Naive B cell (primary cell): Measurements from ENCODE around the gene FBXW7. TPM values are rescaled to one million over a fixed set of nuclear protein-coding genes. Genes with fewer than 3 reads are reported as not detected.

Experiments
- ATAC-seq, 2 donors: fragments of 150-1000 bp; cut with Tn5 transposase; 2 replicates each; pipeline ENCODE4 v1.10.0; 2021; ENCODE audit warnings: low read depth in 2 of 2, mild to moderate bottlenecking in 2 of 2, moderate library complexity in 2 of 2
- DNase-seq: peaks from one replicate; pipeline ENCODE4 v3.0.0; 2022
- H3K27ac Mint-ChIP-seq, 6 donors: one replicate each; pipeline ENCODE4 v1.8.0; 2020 to 2022; ENCODE audit warnings: mild to moderate bottlenecking in 6 of 6, mixed read lengths in 6 of 6, moderate library complexity in 5 of 6, inconsistent platforms in 2 of 6
- H3K27me3 Mint-ChIP-seq, 3 donors: one replicate each; pipeline ENCODE4 v1.8.0; 2021 to 2022; ENCODE audit warnings: mixed read lengths in 3 of 3, mild to moderate bottlenecking in 1 of 3
- H3K36me3 Mint-ChIP-seq, 2 donors: one replicate each; pipeline ENCODE4 v1.8.0; 2020 to 2022; ENCODE audit warnings: mixed read lengths in 2 of 2, inconsistent platforms in 1 of 2, mild to moderate bottlenecking in 1 of 2
- H3K4me1 Mint-ChIP-seq, 3 donors: one replicate each; pipeline ENCODE4 v1.8.0; 2020 to 2022; ENCODE audit warnings: mixed read lengths in 3 of 3, inconsistent platforms in 1 of 3, mild to moderate bottlenecking in 1 of 3, moderate library complexity in 1 of 3
- H3K4me3 Mint-ChIP-seq, 8 donors: one replicate each; pipeline ENCODE4 v1.8.0; 2020 to 2022; ENCODE audit warnings: mild to moderate bottlenecking in 8 of 8, mixed read lengths in 8 of 8, moderate library complexity in 8 of 8, inconsistent platforms in 2 of 8
- H3K9me3 Mint-ChIP-seq, 7 donors: one replicate each; pipeline ENCODE4 v1.8.0; 2020 to 2022; ENCODE audit warnings: mixed read lengths in 7 of 7, mild to moderate bottlenecking in 5 of 7, inconsistent platforms in 2 of 7, moderate library complexity in 1 of 7
- polyA plus RNA-seq, 6 donors: library from polyadenylated mRNA; unstranded; fragments of 300-500 nt; fragmentation: Illumina TruSeq; gene quantifications; one replicate each; pipeline ENCODE4 v1.2.3, GENCODE V29; 2021; ENCODE audit warnings: low read depth in 6 of 6

Gene FBXW7
- polyA plus RNA-seq, 6 donors from 2014 or later = 35.6 to 64.2 (median 39.0) TPM

- DNase-seq = no peak
- ATAC-seq = no peak
- peaks cover 23 to 26% (median 24%) of the 10 kb centered on the region in 3 donors for H3K4me1 Mint-ChIP-seq
- H3K27ac Mint-ChIP-seq = no peak overlapping the region
- no peaks in the 10 kb centered on the region for H3K36me3 Mint-ChIP-seq
- peak overlapping the region in 1 of 8 donors; percentile 35 for H3K4me3 Mint-ChIP-seq
- H3K27me3 Mint-ChIP-seq = no peaks in the 10 kb centered on the region
- no peaks in the 10 kb centered on the region for H3K9me3 Mint-ChIP-seq
Measured at GRCh38 chr4:152451496-152451895, 84.4 kb downstream of the FBXW7 start.

DNA sequence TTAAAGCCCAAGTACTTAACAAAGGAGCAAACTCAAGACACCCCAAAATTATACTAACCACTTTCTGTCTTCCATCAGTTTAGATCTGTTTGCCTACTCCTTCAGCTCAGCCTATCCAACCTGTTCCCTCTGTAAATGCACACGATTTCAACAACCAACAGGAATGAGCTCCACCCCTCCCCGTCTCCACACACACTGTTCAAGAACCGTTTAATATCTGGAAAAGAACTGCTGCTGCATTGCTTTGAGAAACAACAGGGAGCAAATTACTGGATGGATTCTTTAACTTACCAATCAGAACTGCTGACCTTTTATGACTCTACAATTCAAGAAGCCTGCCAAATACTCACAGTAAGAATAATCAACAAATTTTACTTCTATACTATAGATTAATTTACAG, 87.0 kb downstream of the FBXW7 start:
- Mint-ChIP-seq H3K36me3 (no peaks in the 10 kb centered on the region), H3K9me3 (no peaks in the 10 kb centered on the region), H3K27ac (peak overlapping the region in 4 of 6 donors; percentile 27 to 54 (median 36)), H3K4me3 (no peak overlapping the region), H3K27me3 (no peaks in the 10 kb centered on the region), H3K4me1 (peaks cover 7 to 13% (median 13%) of the 10 kb centered on the region in 3 donors)
- DNase-seq = no peak
- ATAC-seq = no peak

DNA sequence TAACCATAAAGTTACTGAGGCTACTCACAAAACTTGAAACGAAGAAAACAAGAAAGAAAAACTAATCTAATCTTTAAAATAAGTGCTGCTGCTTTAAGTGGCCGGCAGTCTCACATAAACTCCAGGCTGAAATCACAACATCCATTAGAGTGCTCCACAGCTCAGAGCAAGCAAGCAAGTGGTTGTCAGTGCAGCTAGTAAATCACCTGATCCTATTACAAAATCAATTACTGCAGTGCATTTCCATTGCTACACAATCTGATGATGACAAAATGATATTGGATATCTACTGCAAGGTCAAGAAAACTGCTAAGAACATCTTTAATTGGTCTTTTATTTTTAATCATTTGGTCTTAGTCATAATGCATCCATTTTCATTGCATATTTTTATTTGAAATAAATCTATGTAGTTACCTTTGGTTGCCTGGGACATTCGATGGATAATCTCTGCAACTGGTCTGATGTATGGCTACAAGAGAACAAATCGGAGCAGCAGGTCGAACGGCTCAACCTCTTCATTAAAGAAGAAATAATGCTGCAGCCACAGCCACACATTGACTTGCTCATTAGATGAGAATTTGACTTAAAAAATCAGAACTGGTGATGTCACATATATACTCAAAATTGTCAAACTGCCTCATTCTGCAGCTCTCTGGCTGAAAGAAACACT, 87.7 kb downstream of the FBXW7 start:
- Mint-ChIP-seq H3K27me3 (no peaks in the 10 kb centered on the region), H3K9me3 (no peaks in the 10 kb centered on the region), H3K4me1 (peaks cover 7 to 13% (median 13%) of the 10 kb centered on the region in 3 donors), H3K27ac (peak overlapping the region in 1 of 6 donors; percentile 21), H3K36me3 (no peaks in the 10 kb centered on the region), H3K4me3 (no peak overlapping the region)
- no peak for ATAC-seq
- no peak for DNase-seq

DNA sequence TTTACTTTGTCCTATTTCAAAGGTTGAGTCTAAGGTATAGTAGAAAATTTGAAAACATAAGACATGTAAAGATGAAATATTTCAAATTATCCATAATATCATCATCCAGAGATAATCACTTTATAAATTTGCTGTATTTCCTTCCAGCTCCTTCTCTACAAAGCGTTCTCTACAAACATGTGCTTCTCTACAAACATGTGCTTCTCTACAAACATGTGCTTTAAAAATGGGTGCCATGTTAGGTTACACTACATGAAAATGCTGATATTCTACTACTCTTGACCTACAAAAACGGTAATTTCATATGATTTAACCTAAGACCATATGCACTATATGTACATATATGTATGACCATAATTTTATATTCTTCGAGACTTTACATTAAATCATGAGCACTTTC, 92.0 kb downstream of the FBXW7 start:
- peaks cover 0 to 26% (median 2%) of the 10 kb centered on the region in 3 donors for H3K4me1 Mint-ChIP-seq
- ATAC-seq (no peak), DNase-seq (no peak)
- no peak overlapping the region for H3K27ac Mint-ChIP-seq
- H3K27me3 Mint-ChIP-seq = no peaks in the 10 kb centered on the region
- H3K4me3 Mint-ChIP-seq = no peak overlapping the region
- H3K36me3 Mint-ChIP-seq = peaks cover 0 to 8% of the 10 kb centered on the region in 2 donors
- H3K9me3 Mint-ChIP-seq = no peaks in the 10 kb centered on the region

DNA sequence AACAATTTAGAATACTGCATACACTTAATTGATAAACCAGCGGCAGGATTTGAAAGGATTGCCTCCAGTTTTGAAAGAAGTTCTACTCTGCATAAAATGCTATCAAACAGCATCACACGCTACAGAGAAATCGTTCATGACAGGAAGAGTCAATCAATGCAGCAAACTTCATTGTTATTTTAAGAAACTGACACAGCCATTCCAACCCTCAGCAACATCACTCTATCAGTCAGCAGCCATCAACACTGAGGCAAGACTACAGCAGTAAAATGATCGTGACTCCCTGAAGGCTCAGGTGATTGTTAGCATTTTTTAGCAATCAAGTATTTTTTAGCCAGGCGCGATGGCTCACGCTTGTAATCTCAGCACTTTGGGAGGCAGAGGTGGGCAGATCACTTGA, 98.3 kb downstream of the FBXW7 start:
- no peak overlapping the region for H3K4me3 Mint-ChIP-seq
- no peak overlapping the region for H3K27ac Mint-ChIP-seq
- peaks cover 0 to 14% of the 10 kb centered on the region in 2 donors for H3K36me3 Mint-ChIP-seq
- no peaks in the 10 kb centered on the region for H3K27me3 Mint-ChIP-seq
- H3K4me1 Mint-ChIP-seq = peaks cover 36 to 50% (median 40%) of the 10 kb centered on the region in 3 donors
- H3K9me3 Mint-ChIP-seq = peaks cover 0 to 6% (median 0%) of the 10 kb centered on the region in 7 donors
- ATAC-seq (no peak), DNase-seq (no peak)

DNA sequence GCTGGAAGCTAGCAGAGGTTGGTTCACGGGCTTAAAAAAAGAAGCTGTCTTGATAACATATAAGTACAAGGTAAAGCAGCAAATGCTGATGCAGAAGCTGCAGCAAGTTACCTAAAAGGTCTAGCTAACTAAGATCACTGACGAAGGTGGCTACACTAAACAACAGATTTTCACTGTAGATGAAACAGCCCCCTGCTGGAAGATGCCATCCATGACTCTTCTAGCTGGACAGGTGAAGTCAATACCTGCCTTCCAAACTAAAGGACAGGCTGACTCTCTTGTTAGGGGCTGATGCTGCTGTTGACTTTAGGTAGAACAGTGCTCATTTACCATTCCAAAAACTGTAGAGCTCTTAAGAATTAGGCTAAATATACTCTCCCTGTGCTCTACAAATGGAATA, 99.5 kb downstream of the FBXW7 start:
- no peak for ATAC-seq
- H3K27me3 Mint-ChIP-seq = no peaks in the 10 kb centered on the region
- peaks cover 0 to 6% (median 0%) of the 10 kb centered on the region in 7 donors for H3K9me3 Mint-ChIP-seq
- peaks cover 36 to 45% (median 44%) of the 10 kb centered on the region in 3 donors for H3K4me1 Mint-ChIP-seq
- H3K27ac Mint-ChIP-seq = peak overlapping the region in 1 of 6 donors; percentile 44
- no peak overlapping the region for H3K4me3 Mint-ChIP-seq
- peaks cover 0 to 11% of the 10 kb centered on the region in 2 donors for H3K36me3 Mint-ChIP-seq
- DNase-seq = no peak

DNA sequence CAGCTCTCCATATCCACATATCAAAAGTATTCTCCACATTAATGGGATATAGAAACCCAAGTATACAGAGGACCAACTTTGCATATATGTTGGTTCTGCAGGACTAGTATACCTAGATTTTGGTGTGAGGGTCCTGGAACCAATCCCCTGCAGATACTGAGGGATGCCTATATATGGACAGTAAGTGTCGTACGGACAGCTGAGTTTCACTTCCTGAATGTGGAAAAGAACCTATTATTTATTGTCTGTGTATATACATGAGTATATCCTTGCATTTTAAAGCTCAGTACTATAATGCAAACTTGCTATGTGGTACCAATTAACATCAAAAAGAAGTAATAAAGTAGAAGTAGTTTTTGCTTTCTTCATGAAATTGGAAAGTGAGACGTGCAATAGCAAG, 101.9 kb downstream of the FBXW7 start:
- peak; percentile 25 for DNase-seq
- no peak overlapping the region for H3K4me3 Mint-ChIP-seq
- H3K36me3 Mint-ChIP-seq = peaks cover 0 to 10% of the 10 kb centered on the region in 2 donors
- H3K4me1 Mint-ChIP-seq = peaks cover 36 to 49% (median 46%) of the 10 kb centered on the region in 3 donors
- no peaks in the 10 kb centered on the region for H3K27me3 Mint-ChIP-seq
- H3K9me3 Mint-ChIP-seq = peaks cover 0 to 6% (median 0%) of the 10 kb centered on the region in 7 donors
- peak overlapping the region in 1 of 6 donors; percentile 82 for H3K27ac Mint-ChIP-seq
- peak; percentile 97 to 98 for ATAC-seq

GRCh38 chr4:152431784-152432183, 104.1 kb downstream of the FBXW7 start:
- DNase-seq = no peak
- no peak overlapping the region for H3K4me3 Mint-ChIP-seq
- H3K27me3 Mint-ChIP-seq = no peaks in the 10 kb centered on the region
- ATAC-seq = no peak
- peaks cover 2% of the 10 kb centered on the region in 2 donors for H3K36me3 Mint-ChIP-seq
- H3K9me3 Mint-ChIP-seq = peaks cover 0 to 1% (median 0%) of the 10 kb centered on the region in 7 donors
- H3K4me1 Mint-ChIP-seq = peaks cover 32 to 42% (median 41%) of the 10 kb centered on the region in 3 donors
- H3K27ac Mint-ChIP-seq = peak overlapping the region in 4 of 6 donors; percentile 2 to 90 (median 42)

DNA sequence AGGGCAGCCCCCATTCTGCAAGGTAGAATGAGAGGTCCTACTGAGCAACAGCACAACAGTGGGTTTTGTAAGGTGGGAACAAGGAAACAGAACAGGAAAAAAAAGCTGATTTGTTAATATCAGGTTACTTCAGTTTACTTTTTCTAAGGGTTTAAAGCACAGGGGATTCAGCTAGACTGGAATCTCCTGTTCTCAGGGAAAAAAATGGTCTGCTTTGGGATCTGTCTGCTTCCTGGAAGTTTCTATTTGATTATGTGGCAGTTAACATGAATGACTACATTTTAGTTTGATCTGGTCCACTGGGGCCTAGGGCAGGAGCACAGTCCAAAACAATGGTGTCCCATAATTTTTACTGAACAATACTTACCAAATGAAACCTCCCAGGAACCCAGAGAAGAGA, 104.6 kb downstream of the FBXW7 start:
- ATAC-seq (no peak), DNase-seq (no peak)
- peaks cover 36 to 41% (median 38%) of the 10 kb centered on the region in 3 donors for H3K4me1 Mint-ChIP-seq
- H3K9me3 Mint-ChIP-seq = no peaks in the 10 kb centered on the region
- H3K4me3 Mint-ChIP-seq = no peak overlapping the region
- H3K27ac Mint-ChIP-seq = peak overlapping the region in 4 of 6 donors; percentile 5 to 75 (median 16)
- H3K27me3 Mint-ChIP-seq = no peaks in the 10 kb centered on the region
- H3K36me3 Mint-ChIP-seq = peaks cover 0 to 7% of the 10 kb centered on the region in 2 donors

DNA sequence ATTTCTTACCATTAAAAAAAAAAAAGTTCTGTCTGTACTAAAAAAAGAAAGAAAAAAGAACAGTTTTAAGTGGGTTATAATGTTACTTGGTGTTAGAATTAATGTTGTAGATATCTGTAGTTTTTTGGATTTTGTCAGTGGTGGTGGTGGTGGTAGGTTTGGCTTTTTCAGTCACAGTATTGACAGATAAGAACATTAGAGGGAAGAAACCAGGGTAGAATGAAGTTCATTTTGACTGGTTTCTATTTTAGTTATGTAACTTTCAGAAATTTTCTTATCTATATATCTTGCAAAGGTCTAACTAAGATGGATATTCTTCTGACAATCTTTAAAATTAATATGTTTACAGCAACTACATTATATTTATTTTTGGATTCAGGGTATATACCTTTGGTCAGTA, 105.4 kb downstream of the FBXW7 start:
- no peaks in the 10 kb centered on the region for H3K27me3 Mint-ChIP-seq
- no peak for DNase-seq
- peak overlapping the region in 2 of 6 donors; percentile 6 to 75 for H3K27ac Mint-ChIP-seq
- H3K4me3 Mint-ChIP-seq = no peak overlapping the region
- peaks cover 28 to 40% (median 39%) of the 10 kb centered on the region in 3 donors for H3K4me1 Mint-ChIP-seq
- H3K36me3 Mint-ChIP-seq = peaks cover 0 to 13% of the 10 kb centered on the region in 2 donors
- no peaks in the 10 kb centered on the region for H3K9me3 Mint-ChIP-seq
- ATAC-seq = no peak

DNA sequence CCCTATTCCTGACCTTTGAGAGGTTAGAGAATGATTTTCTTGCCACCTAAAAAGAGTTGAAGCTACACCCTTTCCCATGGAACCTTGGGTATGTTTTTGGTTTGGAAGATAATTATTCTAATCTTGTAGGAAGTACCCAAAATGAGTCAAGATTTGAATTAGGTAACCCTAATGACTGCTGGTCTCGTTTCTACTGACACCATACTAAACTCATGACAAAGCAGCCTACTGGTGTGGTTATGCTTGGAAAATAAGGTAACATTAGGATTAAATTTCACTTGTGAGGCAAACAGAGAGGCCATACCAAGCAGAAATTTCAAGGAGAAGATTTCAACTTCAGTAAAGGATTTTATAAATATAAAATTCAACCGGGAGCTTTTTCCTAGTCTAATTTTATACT, 107.9 kb downstream of the FBXW7 start:
- no peak for DNase-seq
- Mint-ChIP-seq H3K27me3 (no peaks in the 10 kb centered on the region), H3K27ac (no peak overlapping the region), H3K36me3 (peaks cover 0 to 13% of the 10 kb centered on the region in 2 donors), H3K4me3 (no peak overlapping the region), H3K9me3 (no peaks in the 10 kb centered on the region), H3K4me1 (peaks cover 9 to 35% (median 27%) of the 10 kb centered on the region in 3 donors)
- no peak for ATAC-seq

GRCh38 chr4:152424977-152425376, 110.9 kb downstream of the FBXW7 start:
- ATAC-seq (no peak), DNase-seq (no peak)
- Mint-ChIP-seq H3K27ac (no peak overlapping the region), H3K9me3 (no peaks in the 10 kb centered on the region), H3K4me3 (no peak overlapping the region), H3K4me1 (peaks cover 12 to 22% (median 20%) of the 10 kb centered on the region in 3 donors), H3K36me3 (peaks cover 0 to 13% of the 10 kb centered on the region in 2 donors), H3K27me3 (no peaks in the 10 kb centered on the region)

GRCh38 chr4:152424396-152424795, 111.5 kb downstream of the FBXW7 start:
- no peak for ATAC-seq
- H3K36me3 Mint-ChIP-seq = peaks cover 0 to 13% of the 10 kb centered on the region in 2 donors

GRCh38 chr4:152422817-152423320, 113.0 kb downstream of the FBXW7 start:
- Mint-ChIP-seq H3K4me3 (no peak overlapping the region), H3K4me1 (peaks cover 12 to 23% (median 20%) of the 10 kb centered on the region in 3 donors), H3K27me3 (no peaks in the 10 kb centered on the region), H3K9me3 (no peaks in the 10 kb centered on the region), H3K27ac (peak overlapping the region in 1 of 6 donors; percentile 42), H3K36me3 (peaks cover 0 to 13% of the 10 kb centered on the region in 2 donors)
- ATAC-seq = no peak
- DNase-seq = no peak

More at GRCh38 chr4:152424396-152424795, 111.5 kb downstream of the FBXW7 start:
- Mint-ChIP-seq H3K27me3 (no peaks in the 10 kb centered on the region), H3K9me3 (no peaks in the 10 kb centered on the region), H3K4me1 (peaks cover 12 to 23% (median 20%) of the 10 kb centered on the region in 3 donors), H3K4me3 (no peak overlapping the region), H3K27ac (peak overlapping the region in 1 of 6 donors; percentile 63)
- DNase-seq = no peak
